GM19099 (cell line): ENCODE data around the gene KIF21B.
A peak's percentile ranks its signal among the peaks of the same experiment; 100 is the strongest.

Source experiments
- POLR2A ChIP-seq: IDR thresholded peaks from 3 replicates; pipeline ENCODE4 v1.6.1; 2011; ENCODE audit warnings: low read depth; ENCODE audit not compliant: insufficient read length; ENCODE audit errors: extremely low read depth

The KIF21B gene

DNA sequence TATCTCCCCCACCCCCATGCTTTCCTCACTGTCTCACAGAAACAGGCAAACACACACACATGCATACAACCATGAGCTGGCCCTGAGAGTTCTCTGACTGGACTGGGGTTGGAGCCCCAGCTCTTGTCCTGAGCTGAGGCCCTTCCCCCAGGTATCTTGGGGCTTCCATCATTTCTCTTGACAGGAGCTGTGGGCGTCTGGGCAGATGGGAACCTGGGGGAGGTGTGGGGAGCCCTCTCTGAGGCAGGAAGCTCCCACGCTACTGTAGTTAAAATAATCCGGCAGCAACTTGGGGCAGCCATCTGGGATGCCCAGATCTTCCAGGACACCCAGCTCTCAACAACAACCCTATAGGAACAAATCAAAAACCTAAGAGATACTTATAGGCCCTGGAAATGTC, 2.7 kb upstream of the KIF21B start:
- TF ChIP-seq POLR2A = no peak

DNA sequence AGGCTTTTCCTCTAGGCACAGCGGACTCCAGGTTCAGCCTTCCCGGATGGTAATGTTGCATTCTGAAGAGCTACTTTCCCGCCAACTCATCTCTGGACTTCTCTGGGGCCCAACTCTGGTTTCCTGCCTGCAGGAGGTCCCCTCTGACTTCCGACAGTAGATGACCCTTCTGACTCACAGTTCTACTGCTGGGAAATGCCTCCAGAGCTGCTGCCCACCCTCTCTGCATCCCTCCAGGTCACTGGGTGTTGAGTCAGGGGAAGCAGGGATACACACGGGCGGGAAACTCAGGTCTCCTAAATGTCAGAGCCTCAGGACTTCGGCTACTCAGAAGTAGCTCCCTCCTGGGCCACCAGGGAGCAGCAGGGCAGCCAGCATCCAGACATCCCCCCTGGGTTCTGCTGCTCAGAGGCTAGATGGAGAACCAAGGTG, 2.1 kb upstream of the KIF21B start:
- TF ChIP-seq POLR2A = no peak

DNA sequence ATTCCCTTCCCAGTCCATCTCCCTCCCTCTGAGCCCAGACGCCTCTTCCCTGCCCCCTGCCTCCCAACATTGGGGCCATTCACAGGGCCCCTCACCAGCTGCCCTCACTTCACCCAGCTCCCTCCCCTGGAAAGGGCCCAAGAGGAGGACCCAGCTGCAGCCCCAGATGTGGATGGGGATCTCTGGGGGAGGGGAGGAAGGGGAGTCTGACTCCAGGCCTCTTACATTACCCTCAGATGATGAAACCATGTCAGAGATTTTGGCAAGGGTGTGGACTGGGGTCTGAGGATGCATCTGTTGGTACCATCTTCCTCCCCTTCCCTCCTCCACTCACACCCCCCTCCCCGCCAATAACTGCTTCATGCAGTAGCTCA, 1.1 kb upstream of the KIF21B start:
- no peak for TF ChIP-seq POLR2A

DNA sequence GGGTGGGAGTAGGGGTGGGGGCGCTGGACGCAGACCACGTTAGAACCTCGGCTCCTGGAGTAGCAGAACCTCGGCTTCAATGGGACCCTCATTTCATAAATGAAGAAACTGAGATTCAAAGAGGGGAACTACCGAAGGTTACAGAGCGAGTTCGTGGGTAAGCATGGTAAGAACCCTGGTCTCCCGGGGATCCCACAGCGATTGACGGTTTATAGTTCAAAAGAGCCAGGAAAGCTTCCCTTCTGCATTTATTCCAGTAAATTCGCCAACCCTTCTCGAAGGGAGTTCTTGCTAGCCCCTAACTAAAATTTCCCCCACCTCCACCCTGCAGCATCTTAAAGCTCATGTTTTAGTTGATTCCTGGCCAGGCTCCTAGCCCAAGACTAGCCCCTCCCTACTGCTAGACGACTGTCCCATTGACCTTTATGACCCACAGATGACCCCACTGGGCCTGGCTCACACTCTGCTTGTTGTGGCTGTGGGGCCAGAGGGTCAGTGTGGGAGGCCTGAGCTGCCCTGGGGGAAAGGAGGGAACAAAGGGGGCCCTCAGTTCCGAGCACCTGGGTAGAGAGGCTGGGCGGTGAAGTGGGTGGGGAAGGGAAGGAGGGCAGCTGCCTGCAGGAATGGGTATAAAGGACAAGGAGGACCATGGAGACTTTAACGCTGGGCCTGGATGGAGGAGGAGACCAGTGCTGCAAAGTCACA, 558 bp upstream of the KIF21B start:
- no peak for TF ChIP-seq POLR2A

DNA sequence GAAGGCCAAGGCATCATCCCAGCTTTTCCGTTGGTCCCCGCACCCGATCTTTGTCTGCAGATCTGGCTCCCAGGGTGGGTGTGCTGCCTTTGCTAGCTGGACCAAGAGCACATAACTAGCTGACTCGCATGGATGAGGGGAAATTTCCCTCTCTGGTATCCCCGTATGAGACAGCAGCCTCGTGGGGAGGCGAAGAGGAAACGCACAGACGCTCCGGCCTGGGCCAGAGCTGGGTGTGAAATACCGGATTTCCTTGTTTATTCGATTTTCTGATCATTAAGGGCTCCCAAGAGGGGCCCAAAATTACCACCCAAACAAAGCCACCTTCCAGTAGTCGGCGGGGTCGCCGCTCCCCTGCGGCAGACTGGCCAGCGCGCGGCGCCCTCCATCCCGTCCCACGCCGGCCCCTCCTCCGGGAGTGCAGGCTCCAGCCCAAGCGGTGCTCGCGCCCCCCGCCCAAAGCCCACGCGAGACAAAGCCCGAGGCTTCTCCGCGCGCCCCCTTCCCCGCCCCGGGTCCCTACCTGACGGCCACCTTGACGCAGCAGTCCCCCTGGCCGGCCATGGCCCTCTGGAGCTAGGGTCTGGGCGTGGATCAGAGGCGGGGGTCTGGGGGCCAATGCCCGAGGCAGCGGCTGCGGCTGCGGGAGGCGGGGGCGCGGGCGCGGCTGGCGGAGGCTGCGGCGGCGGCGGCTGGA, 546 bp downstream of the KIF21B start:
- TF ChIP-seq POLR2A = peak; percentile 26

DNA sequence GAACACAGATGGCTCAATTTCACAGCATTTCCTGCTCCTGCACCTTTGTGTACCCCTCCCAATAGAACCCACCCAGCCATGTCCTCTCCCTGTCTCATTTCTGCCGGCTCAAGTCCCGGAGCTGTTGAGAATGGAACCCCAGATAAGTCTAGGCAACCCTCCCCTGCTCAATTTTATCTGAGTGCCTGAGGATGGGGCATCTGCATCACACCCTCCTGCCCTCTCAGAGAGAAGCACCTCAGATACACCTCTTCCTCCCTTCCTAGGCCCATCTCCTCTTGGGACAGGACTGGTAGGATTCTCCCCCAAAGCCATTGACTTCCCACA, 1.1 kb downstream of the KIF21B start:
- no peak for TF ChIP-seq POLR2A

DNA sequence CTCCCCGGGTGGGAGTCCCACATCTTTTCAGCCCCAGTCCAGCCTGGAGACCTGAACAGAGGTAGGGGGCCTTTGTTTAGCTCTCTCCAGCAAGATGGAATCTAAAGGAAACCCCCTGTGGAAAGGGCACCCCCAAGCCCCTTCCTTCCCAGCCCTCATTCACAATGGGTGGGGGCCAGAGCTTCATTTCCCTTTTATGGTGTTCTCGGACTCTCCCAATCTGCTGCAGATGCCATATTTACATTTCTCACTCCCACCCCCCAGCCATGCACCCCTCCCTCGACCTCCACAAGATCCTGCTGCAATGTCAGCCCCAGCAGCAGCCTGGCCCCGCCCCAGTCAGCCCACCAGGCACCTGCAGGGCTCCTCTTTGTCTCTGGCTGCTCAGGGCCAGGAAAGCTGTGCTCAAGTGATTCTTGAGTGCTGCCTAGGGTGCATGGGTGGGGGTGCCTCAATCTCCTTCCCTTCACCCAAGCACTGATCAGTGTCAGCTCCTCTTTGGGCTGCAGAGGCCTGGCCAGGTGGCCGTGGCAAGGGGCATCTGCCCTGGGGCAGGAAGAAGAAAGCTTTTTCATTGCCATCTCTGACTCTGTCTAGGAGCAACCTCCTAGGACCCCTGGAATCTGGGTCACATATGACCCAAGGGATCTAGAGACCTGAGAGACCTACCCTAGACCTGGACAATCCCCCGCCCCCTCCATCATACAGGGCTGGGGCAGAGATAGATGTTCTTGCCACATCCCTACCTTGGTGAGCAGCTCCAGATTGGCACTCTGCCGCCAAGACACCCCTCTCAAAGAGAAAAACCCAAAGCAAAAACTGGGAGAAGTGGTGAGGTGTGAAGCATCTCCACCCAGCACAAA, 1.7 kb downstream of the KIF21B start:
- peak; percentile 36 for TF ChIP-seq POLR2A

DNA sequence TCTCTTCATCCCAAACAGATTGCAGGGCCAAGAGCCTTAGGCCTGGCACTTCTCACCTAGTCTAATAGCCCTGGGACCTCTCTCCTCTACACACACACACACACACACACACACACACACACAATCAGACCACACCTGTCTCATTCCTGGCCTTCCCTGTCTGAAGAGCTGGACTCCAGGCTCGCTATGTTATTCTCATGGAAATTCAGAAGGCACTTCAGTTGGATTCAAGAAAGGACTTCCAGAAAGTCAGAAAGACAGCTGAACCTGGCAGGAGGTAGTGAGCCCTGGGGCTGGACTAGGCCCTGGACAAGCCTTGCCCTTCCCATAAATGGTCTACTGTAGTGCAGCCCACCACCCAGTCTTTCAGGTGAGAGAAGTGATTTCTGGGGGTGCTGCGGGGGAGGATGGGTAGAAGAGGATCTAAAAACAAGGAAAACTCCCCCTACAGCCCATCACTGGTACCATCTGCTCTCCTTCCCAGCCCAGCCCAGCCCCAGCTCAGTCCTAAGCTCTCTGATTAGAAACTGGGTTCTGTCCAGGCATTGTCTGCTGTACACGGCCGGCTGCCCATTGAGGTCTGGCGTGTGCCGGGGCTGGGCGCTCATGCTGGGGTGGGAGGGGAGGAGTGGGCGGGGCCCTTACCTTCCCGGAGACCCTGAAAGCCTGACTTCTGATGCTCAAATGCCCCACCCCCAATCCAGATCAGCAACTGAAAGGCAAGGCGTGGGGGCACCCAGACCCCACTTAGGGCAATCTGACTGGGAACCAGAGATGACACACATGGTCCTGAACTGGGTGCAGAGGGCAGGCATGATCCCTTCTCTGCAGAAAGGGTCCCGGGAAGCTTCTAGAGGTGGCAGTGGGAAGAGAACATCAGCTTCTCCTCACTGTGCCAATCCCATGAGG, 2.5 kb downstream of the KIF21B start:
- no peak for TF ChIP-seq POLR2A

DNA sequence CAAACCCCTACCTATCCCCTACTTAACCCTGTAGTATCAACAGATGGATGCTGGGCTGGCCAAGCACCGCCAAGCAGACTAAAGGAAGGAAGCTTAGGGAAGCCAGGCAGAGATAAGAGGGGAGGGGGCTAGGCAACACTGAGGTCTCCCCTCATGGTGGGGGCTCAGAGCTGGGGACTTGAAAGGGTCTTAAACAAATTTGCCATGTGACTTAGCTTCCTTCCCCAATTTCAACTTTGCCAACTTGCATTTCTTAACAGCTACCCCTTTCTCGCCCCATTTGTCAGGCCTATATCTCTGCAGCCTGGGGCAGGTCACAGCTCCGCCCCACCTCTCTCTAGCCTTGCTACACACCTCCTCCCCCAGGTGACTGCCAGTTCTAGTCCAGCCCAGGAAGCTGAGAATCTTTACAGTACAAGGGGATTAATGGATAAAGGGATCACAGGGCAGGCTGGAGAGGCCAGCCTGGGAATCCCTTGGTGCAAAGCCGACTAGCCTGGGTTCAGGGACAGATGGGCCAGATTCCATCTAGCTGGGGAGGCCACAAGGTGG, 3.4 kb downstream of the KIF21B start:
- TF ChIP-seq POLR2A = no peak

DNA sequence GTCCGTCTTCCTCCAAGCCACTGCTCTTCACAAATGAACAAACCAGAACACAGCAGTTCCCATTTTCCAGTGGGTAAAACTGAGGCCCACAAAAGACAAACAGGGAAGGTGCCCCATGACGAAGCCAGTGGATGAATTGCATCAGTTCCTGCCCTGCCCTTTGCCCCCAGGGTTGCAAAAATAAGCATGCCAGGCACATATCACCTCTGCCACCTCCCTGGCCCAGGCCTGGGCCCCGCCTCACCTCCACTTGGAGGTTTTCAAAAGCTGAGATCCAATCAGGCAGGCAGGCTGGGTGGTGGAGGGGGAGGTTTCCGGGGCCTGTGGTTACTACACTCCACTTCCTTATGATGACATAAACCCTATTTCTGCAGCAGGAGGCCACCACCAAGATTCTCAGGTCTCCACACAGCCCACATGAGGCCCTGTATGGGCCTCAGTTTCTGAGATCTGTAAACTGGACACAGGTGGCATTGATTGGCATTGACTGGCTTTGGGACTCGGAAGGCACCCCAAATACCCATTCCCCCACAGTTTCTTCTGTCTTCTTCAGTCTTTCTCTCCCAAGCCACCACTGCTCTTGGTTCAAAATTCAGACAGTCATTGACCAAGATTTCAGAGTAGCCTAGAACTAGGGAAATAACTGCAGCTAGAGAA, 4.1 kb downstream of the KIF21B start:
- TF ChIP-seq POLR2A = peak; percentile 62

DNA sequence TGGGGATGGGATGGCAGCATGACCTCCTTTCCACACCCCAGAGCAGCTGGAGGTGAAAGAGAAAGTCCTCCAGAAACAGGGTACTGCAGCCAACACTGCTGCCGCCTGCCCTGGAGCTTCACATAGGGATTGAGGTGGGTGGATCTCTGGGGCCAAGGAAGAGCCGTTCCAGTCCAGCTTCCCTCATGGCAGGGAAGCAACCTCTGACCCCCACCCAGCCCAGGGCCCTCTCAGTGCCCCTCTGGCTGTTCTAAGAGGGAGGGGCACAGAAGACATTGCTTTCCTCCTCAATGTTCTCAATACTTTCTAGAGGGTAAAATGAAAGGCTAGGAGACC, 5.7 kb downstream of the KIF21B start:
- TF ChIP-seq POLR2A = no peak

DNA sequence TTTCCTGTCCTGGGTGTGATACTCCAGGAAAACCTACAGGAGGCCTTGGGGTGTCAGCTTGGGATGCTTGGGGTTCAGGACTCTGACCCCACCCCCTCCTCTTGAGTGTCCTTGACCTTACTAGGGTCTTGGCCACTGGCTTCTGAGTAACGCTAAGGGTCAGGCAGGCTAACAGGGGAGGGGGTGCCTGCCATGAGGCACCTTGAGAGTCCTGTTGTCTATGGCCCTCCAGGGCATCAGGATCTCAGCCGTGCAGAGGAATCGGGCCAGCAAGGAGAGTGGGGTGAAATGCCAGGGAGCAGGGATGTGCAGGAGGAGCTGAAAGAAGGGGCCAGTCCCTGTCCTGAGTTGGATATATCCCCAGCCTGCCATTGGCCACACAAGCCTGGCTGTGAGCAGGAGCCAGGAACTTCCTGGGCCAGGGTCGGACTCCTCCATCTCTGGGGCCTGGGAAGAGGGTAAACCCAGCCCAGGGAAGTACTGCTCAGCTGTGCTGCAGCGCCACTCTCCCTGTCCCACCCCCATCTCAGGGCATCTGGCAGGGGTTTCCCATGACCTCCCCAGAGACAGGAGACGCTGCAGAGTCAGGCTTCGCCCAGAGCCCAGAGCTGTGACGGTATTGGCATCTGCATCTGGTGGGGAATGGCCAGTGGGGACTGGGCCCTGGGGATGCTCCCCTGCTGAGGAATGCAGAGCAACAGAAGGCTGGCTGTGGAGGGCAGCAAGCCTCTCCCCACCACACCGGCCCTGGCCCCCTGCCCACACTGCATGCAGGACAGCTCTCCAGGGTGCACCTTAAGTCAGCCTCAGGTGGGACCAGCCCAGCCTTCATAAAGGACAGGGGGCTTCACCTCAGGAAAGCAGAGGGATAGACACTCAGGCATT, 6.3 kb downstream of the KIF21B start:
- no peak for TF ChIP-seq POLR2A

DNA sequence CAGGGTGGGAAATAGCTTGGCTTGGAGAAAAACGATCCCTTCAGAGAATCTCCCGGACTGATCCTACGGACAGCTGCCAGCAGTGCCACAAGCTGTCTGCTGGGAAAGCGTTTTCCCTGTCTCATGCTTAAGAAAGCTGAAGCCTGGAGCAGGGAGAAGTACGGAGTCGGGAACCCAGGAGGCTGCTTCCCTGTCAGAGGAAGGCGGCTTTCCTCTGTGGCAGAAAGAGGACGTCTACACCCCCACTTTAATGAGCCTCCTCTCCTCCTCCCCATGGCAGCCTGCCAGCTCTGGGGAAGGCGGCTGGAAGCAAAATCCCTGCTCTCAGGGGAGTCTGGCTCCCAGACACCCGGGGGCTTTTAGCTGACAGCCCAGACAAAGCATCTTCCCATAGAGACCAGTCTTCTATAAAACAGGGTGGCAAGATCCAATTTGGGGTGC, 7.3 kb downstream of the KIF21B start:
- no peak for TF ChIP-seq POLR2A
